Measurements from ENCODE around the gene IL16. TPM values are rescaled to one million over a fixed set of nuclear protein-coding genes. Genes with fewer than 3 reads are reported as not detected.

Gene IL16
- total RNA-seq, 4 donors from 2014 or later = 4.9 to 11.5 (median 8.4) TPM

DNA sequence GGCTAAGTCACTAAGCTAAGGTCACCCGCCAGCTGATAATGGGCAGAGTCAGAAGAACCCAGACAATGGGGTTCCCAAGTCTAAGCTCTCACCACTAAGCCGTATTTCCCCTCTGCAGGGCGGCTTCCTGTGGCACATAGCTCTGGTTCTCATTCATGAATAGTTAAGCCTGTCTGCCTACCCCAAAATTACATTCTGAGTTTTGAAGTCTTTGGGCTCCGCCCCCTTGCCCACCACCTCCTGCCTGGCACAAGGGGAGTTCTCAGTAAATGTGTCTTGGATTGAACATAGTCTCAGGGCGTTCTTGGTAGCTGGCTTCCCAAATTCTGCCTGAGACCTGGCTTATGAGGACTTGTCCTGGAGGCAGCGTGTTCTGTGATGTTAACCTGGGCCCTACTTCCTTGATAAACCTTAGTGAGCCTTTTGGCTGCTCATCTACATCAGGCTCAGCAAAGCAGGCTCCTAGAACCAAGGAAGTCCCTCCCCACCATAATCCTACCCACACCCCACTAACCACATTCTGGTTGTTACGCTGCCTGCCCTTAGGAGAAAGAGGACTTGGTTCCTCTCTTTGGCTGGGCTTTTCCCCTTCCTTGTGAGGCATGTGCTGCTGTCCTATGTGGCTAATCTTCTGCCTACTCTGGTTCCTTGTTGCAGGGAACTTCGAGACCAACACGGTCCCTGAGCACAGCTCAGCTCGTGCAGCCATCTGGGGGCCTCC, 72.4 kb downstream of the IL16 start:
- 87% methylated on average over 10 of the region's 10 CpGs for WGBS, 2 donors
- no peaks in the 10 kb centered on the region for H3K27me3 ChIP-seq
- intact Hi-C loops (cut with DNase I) = loop anchor here (5.0 to 10.0 kb wide), 3 partner anchors 117 to 294 kb away; no protein-coding TSS in a partner anchor
- TF ChIP-seq, protein P1, sequence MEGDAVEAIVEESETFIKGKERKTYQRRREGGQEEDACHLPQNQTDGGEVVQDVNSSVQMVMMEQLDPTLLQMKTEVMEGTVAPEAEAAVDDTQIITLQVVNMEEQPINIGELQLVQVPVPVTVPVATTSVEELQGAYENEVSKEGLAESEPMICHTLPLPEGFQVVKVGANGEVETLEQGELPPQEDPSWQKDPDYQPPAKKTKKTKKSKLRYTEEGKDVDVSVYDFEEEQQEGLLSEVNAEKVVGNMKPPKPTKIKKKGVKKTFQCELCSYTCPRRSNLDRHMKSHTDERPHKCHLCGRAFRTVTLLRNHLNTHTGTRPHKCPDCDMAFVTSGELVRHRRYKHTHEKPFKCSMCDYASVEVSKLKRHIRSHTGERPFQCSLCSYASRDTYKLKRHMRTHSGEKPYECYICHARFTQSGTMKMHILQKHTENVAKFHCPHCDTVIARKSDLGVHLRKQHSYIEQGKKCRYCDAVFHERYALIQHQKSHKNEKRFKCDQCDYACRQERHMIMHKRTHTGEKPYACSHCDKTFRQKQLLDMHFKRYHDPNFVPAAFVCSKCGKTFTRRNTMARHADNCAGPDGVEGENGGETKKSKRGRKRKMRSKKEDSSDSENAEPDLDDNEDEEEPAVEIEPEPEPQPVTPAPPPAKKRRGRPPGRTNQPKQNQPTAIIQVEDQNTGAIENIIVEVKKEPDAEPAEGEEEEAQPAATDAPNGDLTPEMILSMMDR (IDR thresholded peaks at IDR 0.05) = no peak
- TF ChIP-seq POLR2A (IDR thresholded peaks at IDR 0.05) = no peak
- H3K9me3 ChIP-seq = no peaks in the 10 kb centered on the region
- H3K4me3 ChIP-seq (replicated peaks in 1 of 3) = no peak overlapping the region
- no peaks in the 10 kb centered on the region for H3K36me3 ChIP-seq
- peaks cover 5 to 9% of the 10 kb centered on the region in 2 donors for H3K4me1 ChIP-seq
- no peak for DNase-seq
- H3K27ac ChIP-seq = no peak overlapping the region

DNA sequence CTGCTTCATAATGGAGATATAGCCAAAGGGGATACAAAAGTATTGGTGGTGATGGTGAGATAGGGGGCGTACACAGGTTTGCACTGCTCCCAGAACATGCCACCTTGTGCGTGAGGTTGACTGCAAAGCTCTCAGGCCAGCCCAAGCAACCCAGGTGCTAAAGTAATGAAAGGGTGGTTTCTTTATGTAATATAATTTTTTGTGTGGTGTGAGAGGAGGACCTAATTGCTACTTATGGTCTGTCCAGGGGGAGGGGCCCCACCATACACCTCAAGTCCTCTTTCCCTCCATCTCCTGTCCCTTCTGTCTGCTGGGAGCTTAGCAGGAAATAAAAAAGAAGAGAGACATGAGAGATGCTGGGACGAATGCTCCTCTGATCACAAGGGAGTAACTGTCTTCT, 73.5 kb downstream of the IL16 start:
- no peak overlapping the region for H3K27ac ChIP-seq
- no peaks in the 10 kb centered on the region for H3K27me3 ChIP-seq
- H3K36me3 ChIP-seq = no peaks in the 10 kb centered on the region
- no peak overlapping the region for H3K4me3 ChIP-seq (replicated peaks in 1 of 3)
- TF ChIP-seq, protein P1 (IDR thresholded peaks at IDR 0.05) = no peak
- no peak for TF ChIP-seq POLR2A (IDR thresholded peaks at IDR 0.05)
- intact Hi-C loops (cut with DNase I) = no loop called here
- H3K9me3 ChIP-seq = no peaks in the 10 kb centered on the region
- H3K4me1 ChIP-seq = peaks cover 5 to 14% of the 10 kb centered on the region in 2 donors
- DNase-seq = no peak
- WGBS, 2 donors = 86 to 90% methylated on average over 3 of the region's 3 CpGs

DNA sequence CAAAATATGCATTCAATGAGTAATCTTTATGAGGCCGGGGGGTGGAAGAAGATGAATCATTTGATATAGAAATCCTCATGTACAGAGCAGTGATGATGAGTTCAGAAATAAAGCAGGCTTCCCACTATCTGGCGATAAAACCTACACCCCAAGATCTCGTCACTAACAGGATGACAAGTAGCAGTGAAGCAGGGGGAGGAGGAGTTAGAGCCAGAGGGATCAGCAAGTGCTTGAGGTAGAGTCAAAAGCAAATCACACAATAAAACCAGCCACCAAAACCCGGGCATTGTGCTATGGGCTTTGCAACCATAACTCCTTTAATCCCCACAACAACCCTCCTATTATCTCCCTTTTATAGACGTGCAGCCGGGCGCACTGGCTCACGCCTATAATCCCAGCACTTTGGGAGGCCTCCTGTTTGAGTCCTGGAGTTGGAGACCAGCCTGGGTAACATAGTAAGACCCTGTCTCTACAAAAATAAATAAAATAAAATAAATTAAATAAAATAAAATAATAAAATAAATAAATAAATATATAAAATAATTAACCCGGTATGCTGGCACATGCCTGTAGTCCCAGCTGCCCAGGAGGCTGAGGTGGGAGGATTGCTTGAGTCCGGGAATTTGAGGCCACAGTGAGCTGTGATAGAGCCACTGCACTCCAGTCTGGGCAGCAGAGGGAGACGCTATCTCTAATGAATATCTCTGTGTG, 74.3 kb downstream of the IL16 start:
- H3K27ac ChIP-seq = no peak overlapping the region
- no peaks in the 10 kb centered on the region for H3K36me3 ChIP-seq
- H3K4me3 ChIP-seq (replicated peaks in 1 of 3) = no peak overlapping the region
- no peak for DNase-seq
- no peaks in the 10 kb centered on the region for H3K9me3 ChIP-seq
- intact Hi-C loops (cut with DNase I) = no loop called here
- TF ChIP-seq, protein P1 (IDR thresholded peaks at IDR 0.05) = no peak
- TF ChIP-seq POLR2A (IDR thresholded peaks at IDR 0.05) = no peak
- no peaks in the 10 kb centered on the region for H3K27me3 ChIP-seq
- H3K4me1 ChIP-seq = peaks cover 4 to 15% of the 10 kb centered on the region in 2 donors
- WGBS, 2 donors = 93 to 97% methylated on average over 11 of the region's 11 CpGs

DNA sequence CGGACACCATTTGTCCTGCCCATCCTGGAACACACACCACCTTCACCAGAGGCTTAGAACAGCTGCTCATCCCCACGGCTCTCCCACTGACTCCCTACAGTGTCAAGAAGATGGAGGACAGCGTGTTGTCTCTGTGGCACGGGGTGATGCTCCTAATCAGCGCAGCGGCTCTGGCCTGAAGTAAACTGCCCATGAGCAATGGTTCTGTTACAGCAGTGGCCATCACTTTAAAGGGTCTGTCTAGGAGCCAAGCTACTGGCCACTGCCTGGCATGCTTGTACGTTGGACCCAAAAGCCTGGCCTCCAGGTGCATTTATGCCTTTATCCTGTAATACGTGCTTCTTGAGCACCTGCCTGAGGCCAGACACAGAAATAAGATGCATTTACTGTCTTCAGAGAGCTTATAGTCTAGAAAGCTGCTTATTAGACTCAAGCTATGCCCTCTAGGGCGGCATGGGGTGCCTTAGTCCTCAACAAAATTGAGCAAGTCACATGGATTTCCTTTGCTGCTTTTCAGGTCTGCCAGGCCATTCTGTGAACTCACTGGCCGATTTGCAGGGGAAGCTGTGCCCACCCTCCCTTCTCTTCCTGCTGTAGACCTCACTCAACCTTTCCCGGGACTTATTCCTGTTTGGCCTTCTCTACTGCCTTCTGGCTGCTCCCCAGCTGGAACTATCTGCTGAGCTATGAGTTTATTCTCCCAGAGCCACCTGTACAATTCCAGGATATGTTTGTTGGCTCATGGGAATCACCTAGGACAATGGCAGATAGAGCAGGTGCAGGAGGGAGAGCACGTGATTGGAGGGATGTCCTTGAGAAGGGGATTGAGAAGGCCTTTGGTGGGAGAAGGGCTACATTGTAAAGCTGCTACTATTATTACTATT, 75.3 kb downstream of the IL16 start:
- no peaks in the 10 kb centered on the region for H3K9me3 ChIP-seq
- H3K4me1 ChIP-seq = peaks cover 0 to 10% of the 10 kb centered on the region in 2 donors
- 88 to 89% methylated on average over 9 to 10 of the region's 12 CpGs for WGBS, 2 donors
- no peaks in the 10 kb centered on the region for H3K36me3 ChIP-seq
- intact Hi-C loops (cut with DNase I) = loop anchor here (2.0 kb wide), 1 partner anchor 129 kb away; no protein-coding TSS in a partner anchor
- TF ChIP-seq, protein P1 (IDR thresholded peaks at IDR 0.05) = no peak
- no peak for TF ChIP-seq POLR2A (IDR thresholded peaks at IDR 0.05)
- H3K27me3 ChIP-seq = no peaks in the 10 kb centered on the region
- no peak overlapping the region for H3K27ac ChIP-seq
- no peak for DNase-seq
- no peak overlapping the region for H3K4me3 ChIP-seq (replicated peaks in 1 of 3)
